ENCODE data around the gene SYNC.

GRCh38 chr1:32706491-32706890 lies 3.9 kb upstream of the SYNC start:
- TF ChIP-seq EZH2 (IDR thresholded peaks at IDR 0.05; ENCODE audit: insufficient read depth, poor library complexity, severe bottlenecking) (no peak), EZH2phosphoT487 (IDR thresholded peaks at IDR 0.05; ENCODE audit: insufficient read depth, low read depth) (no peak)
